ENCODE measurements around the gene CACNA2D4. TPM values are rescaled to one million over a fixed set of nuclear protein-coding genes. Genes with fewer than 3 reads are reported as not detected.

CACNA2D4 gene
- total RNA-seq, 1 donor from 2014 or later = 2.8 TPM

DNA sequence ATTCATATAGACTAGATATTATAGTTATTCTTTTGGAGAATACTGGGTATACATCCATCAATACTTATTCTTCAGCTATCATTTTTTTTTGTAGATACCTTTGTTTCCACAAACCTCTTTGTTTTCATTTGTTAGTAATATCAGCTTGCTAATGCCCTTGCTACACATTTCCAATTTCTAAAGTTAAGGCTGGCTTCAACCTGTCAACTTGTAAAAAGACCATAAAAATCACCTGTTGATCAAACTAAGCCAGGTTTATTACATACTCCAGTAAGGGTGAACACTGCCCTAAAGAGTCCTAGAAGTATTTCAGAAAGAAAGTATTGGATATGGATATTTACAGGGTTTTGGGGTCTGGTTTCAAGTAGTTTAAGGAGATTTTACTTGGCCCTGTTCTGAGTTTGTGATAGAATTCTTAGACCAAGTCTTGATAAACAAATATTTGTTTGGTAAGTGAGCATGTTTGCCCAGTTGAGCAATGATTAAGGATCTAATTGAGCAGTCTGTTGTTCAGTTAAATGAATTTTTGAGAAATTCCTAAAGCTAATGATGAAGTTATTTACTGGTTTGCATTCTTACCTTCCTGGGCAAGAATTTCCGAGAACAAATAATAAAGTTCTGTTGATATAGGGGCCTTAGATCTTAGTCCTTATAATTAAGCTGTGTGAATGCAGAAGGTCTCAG lies 150.9 kb downstream of the CACNA2D4 start:
- H3K4me3 Mint-ChIP-seq = no peak overlapping the region
- ChIA-PET CTCF (interaction anchor here (1.5 kb wide), 2 partner anchors 14 to 115 kb away, joined by 3 to 4 read pairs; no protein-coding TSS in a partner anchor), POLR2A (interaction anchor here (0.6 kb wide), 1 partner anchor 48 kb away, joined by 5 read pairs; no protein-coding TSS in a partner anchor)
- intact Hi-C loops (cut with micrococcal nuclease) = no loop called here
- H3K36me3 Mint-ChIP-seq (ENCODE audit: low read depth) = peaks cover 19% of the 10 kb centered on the region
- DNase-seq = no peak
- no peaks in the 10 kb centered on the region for H3K4me1 Mint-ChIP-seq
- TF ChIP-seq, protein P1, sequence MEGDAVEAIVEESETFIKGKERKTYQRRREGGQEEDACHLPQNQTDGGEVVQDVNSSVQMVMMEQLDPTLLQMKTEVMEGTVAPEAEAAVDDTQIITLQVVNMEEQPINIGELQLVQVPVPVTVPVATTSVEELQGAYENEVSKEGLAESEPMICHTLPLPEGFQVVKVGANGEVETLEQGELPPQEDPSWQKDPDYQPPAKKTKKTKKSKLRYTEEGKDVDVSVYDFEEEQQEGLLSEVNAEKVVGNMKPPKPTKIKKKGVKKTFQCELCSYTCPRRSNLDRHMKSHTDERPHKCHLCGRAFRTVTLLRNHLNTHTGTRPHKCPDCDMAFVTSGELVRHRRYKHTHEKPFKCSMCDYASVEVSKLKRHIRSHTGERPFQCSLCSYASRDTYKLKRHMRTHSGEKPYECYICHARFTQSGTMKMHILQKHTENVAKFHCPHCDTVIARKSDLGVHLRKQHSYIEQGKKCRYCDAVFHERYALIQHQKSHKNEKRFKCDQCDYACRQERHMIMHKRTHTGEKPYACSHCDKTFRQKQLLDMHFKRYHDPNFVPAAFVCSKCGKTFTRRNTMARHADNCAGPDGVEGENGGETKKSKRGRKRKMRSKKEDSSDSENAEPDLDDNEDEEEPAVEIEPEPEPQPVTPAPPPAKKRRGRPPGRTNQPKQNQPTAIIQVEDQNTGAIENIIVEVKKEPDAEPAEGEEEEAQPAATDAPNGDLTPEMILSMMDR (IDR thresholded peaks at IDR 0.05) = no peak
- no peaks in the 10 kb centered on the region for H3K27me3 Mint-ChIP-seq
- no peaks in the 10 kb centered on the region for H3K9me3 Mint-ChIP-seq
- ATAC-seq (ENCODE audit: low read depth) = no peak
- H3K27ac Mint-ChIP-seq = no peak overlapping the region

- Mint-ChIP-seq H3K4me3 (no peak overlapping the region), H3K27me3 (no peaks in the 10 kb centered on the region), H3K36me3 (ENCODE audit: low read depth) (peaks cover 21% of the 10 kb centered on the region), H3K4me1 (no peaks in the 10 kb centered on the region), H3K9me3 (no peaks in the 10 kb centered on the region), H3K27ac (no peak overlapping the region)
- DNase-seq (no peak), ATAC-seq (ENCODE audit: low read depth) (no peak)
- ChIA-PET POLR2A (no interaction called here), CTCF (no interaction called here)
- intact Hi-C loops (cut with micrococcal nuclease) = no loop called here
- TF ChIP-seq, protein P1 (IDR thresholded peaks at IDR 0.05) = no peak
These were observed 152.3 kb downstream of the CACNA2D4 start for GRCh38 chr12:1766110-1766509.

- Mint-ChIP-seq H3K27me3 (no peaks in the 10 kb centered on the region), H3K36me3 (ENCODE audit: low read depth) (peaks cover 35% of the 10 kb centered on the region), H3K27ac (no peak overlapping the region), H3K4me3 (no peak overlapping the region), H3K4me1 (no peaks in the 10 kb centered on the region), H3K9me3 (no peaks in the 10 kb centered on the region)
- ATAC-seq (ENCODE audit: low read depth) = no peak
- TF ChIP-seq, protein P1 (IDR thresholded peaks at IDR 0.05) = no peak
- no peak for DNase-seq
- ChIA-PET CTCF (interaction anchor here (0.6 kb wide), 1 partner anchor 28 kb away, joined by 3 read pairs; no protein-coding TSS in a partner anchor), POLR2A (no interaction called here)
- intact Hi-C loops (cut with micrococcal nuclease) = no loop called here
These were observed 155.3 kb downstream of the CACNA2D4 start for GRCh38 chr12:1763153-1763552.

DNA sequence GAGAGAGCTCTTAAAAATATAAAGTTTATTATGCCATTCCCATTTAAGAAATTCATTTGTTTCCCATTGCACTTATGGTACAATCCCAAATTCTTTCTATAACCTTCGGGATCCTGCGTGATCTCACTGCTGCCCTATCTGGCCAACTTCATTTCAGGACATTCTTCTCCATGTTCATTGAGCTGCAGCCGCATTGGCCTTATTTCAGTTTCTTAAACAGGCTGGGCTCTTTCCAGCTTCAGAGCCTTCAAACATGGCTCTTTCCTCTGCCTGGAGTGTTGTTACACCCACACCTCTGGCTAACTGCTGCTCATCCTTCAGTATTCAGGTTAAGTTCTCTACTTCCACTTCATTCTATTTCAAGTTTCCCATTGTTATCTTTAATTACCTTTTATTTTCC lies 156.6 kb downstream of the CACNA2D4 start:
- Mint-ChIP-seq H3K4me1 (no peaks in the 10 kb centered on the region), H3K9me3 (no peaks in the 10 kb centered on the region), H3K4me3 (no peak overlapping the region), H3K36me3 (ENCODE audit: low read depth) (peaks cover 47% of the 10 kb centered on the region), H3K27me3 (no peaks in the 10 kb centered on the region), H3K27ac (no peak overlapping the region)
- ATAC-seq (ENCODE audit: low read depth) (no peak), DNase-seq (no peak)
- TF ChIP-seq, protein P1 (IDR thresholded peaks at IDR 0.05) = no peak
- intact Hi-C loops (cut with micrococcal nuclease) = no loop called here
- CTCF ChIA-PET = no interaction called here
- POLR2A ChIA-PET = no interaction called here

DNA sequence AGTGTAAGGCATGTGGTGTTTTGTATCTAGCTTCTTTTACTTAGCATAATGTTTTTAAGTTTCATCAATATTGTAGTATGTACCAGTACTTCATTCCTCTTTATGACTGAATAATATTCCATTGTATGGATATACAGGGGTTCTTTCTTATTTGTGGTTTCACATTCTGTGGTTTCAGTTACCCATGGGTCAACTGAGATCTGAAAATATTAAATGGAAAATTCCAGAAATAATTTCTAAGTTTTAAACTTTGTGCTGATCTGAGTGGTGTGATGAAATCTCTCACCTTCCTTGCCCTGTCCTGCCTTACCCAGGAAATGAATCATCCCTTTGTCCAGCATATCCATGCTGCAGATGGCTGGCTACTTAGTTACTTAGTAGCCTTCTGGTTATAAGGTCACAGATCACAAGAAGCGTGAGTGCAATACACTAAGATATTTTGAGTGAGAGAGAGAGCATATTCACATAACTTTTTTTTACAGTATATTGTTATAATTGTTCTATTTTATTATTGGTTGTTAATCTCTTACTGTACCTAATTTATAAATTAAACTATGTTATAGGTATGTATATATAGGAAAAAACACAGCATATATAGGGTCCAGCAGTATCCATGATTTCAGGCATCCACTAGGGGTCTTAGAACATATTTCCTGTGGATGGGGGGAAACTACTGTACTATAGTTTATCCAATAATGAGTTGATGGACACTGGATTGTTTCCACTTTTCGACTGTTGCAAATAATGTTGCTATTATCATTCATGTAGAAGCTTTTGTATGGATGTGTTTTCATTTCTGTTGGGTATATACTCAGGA lies 157.7 kb downstream of the CACNA2D4 start:
- ChIA-PET CTCF (no interaction called here), POLR2A (no interaction called here)
- DNase-seq (no peak), ATAC-seq (ENCODE audit: low read depth) (no peak)
- no peak overlapping the region for H3K4me3 Mint-ChIP-seq
- intact Hi-C loops (cut with micrococcal nuclease) = no loop called here
- H3K27ac Mint-ChIP-seq = no peak overlapping the region
- H3K4me1 Mint-ChIP-seq = no peaks in the 10 kb centered on the region
- H3K27me3 Mint-ChIP-seq = no peaks in the 10 kb centered on the region
- peaks cover 53% of the 10 kb centered on the region for H3K36me3 Mint-ChIP-seq (ENCODE audit: low read depth)
- H3K9me3 Mint-ChIP-seq = no peaks in the 10 kb centered on the region
- TF ChIP-seq, protein P1 (IDR thresholded peaks at IDR 0.05) = no peak
